PFSK-1 (cell line): ENCODE results near the gene CABP7.

Experiments
- TAF1 ChIP-seq: IDR thresholded peaks from 2 replicates; pipeline ENCODE4 v1.6.1; 2012; ENCODE audit warnings: low read length, control low read depth, borderline replicate concordance; ENCODE audit not compliant: insufficient read depth
- TF ChIP-seq, protein P1 (sequence below), 2 experiments: IDR thresholded peaks; 2 replicates each; pipeline versions ENCODE4 v1.6.1 to v1.8.0; 2011 to 2012; ENCODE audit warnings: low read depth in 2 of 2, low read length in 2 of 2, control low read depth in 1 of 2, inconsistent platforms in 1 of 2, mild to moderate bottlenecking in 1 of 2, moderate library complexity in 1 of 2; ENCODE audit not compliant: insufficient read depth in 1 of 2

DNA sequence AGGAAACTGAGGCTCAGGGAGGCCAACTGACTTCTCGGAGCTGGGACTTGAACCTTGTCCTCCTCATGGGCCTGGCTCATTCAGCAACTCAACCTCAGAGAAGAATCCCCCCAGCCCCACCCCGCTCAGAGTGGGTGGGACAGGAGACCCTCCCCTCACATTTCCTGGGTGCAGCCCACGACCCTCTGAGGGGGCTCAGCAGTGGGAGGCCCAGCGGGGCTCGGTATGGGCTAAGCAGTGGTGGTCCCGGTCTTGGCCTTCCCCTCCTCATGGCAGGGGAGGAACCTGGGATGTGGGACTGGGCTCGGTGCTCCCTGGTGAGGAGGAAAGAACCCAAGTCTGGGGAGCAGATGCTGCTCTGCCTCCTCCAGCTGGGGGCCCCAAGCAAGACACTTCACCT is 14.2 kb upstream of the CABP7 start:
- no peak for TF ChIP-seq TAF1
- TF ChIP-seq, protein P1, sequence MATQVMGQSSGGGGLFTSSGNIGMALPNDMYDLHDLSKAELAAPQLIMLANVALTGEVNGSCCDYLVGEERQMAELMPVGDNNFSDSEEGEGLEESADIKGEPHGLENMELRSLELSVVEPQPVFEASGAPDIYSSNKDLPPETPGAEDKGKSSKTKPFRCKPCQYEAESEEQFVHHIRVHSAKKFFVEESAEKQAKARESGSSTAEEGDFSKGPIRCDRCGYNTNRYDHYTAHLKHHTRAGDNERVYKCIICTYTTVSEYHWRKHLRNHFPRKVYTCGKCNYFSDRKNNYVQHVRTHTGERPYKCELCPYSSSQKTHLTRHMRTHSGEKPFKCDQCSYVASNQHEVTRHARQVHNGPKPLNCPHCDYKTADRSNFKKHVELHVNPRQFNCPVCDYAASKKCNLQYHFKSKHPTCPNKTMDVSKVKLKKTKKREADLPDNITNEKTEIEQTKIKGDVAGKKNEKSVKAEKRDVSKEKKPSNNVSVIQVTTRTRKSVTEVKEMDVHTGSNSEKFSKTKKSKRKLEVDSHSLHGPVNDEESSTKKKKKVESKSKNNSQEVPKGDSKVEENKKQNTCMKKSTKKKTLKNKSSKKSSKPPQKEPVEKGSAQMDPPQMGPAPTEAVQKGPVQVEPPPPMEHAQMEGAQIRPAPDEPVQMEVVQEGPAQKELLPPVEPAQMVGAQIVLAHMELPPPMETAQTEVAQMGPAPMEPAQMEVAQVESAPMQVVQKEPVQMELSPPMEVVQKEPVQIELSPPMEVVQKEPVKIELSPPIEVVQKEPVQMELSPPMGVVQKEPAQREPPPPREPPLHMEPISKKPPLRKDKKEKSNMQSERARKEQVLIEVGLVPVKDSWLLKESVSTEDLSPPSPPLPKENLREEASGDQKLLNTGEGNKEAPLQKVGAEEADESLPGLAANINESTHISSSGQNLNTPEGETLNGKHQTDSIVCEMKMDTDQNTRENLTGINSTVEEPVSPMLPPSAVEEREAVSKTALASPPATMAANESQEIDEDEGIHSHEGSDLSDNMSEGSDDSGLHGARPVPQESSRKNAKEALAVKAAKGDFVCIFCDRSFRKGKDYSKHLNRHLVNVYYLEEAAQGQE (IDR thresholded peaks at IDR 0.05; ENCODE audit: insufficient read depth in 1 of 2, low read depth in 2 of 2, low read length in 2 of 2), result no peak
